Ovary (tissue), 3 donors: ENCODE measurements around the gene B3GNT9.

Source experiments
- CTCF ChIP-seq, 3 donors: fragments of 450-650 bp in 2 of 3; fragments of 200-600 bp in 1 of 3; IDR thresholded peaks; one replicate each; pipeline versions ENCODE4 v1.5.1 to v1.8.0; 2016 to 2022; ENCODE audit warnings: antibody characterized with exemption in 3 of 3, mild to moderate bottlenecking in 1 of 3
- POLR2A ChIP-seq: fragments of 450-650 bp; IDR thresholded peaks from one replicate; pipeline ENCODE4 v1.6.1; 2017; ENCODE audit warnings: antibody characterized with exemption, mild to moderate bottlenecking, moderate library complexity
- donor health status: DM: no; HTN: no; CAD: no.

GRCh38 chr16:67165121-67166078 lies 14.6 kb upstream of the B3GNT9 start:
- no peak for TF ChIP-seq CTCF (IDR thresholded peaks at IDR 0.05)
- TF ChIP-seq POLR2A: no peak
